ENCODE results near the gene TOP1. TPM values are rescaled to one million over a fixed set of nuclear protein-coding genes. Genes with fewer than 3 reads are reported as not detected.

Gene TOP1
- total RNA-seq, 1 experiment from 2014 or later, result 29.1 TPM

- no peak for ATAC-seq
- H2AFZ ChIP-seq (ENCODE audit: low read length), result no peak overlapping the region
- no peaks in the 10 kb centered on the region for H3K36me3 ChIP-seq (ENCODE audit: low read depth, low read length)
- no peak for DNase-seq
- no peak overlapping the region for H3K27ac ChIP-seq (ENCODE audit: low read length)
- peaks cover 21% of the 10 kb centered on the region for H3K4me1 ChIP-seq (ENCODE audit: insufficient read depth, low read length)
- no peak overlapping the region for H3K4me2 ChIP-seq (ENCODE audit: low read length)
- POLR2A ChIA-PET (ENCODE audit: unreplicated experiment), result no interaction called here
- TF ChIP-seq EZH2 (IDR thresholded peaks at IDR 0.05; ENCODE audit: low read length, unreplicated experiment) (no peak), CTCF (conservative IDR thresholded peaks at IDR 0.05; ENCODE audit: low read depth, low read length) (no peak)
- no peaks in the 10 kb centered on the region for H3K9me2 ChIP-seq (replicated peaks; ENCODE audit: low read length)
- CTCF ChIA-PET, result no interaction called here
- no peaks in the 10 kb centered on the region for H3K27me3 ChIP-seq (ENCODE audit: low read length)
- no peaks in the 10 kb centered on the region for H3F3A ChIP-seq (ENCODE audit: low read length, unreplicated experiment)
- intact Hi-C loops (cut with micrococcal nuclease), result no loop called here
- no peaks in the 10 kb centered on the region for H3K9me3 ChIP-seq (ENCODE audit: low read length)
- H3K9ac ChIP-seq (ENCODE audit: low read length), result no peak overlapping the region
- H3K79me2 ChIP-seq (ENCODE audit: low read length), result peaks cover 89% of the 10 kb centered on the region
- no peak overlapping the region for H3K4me3 ChIP-seq (ENCODE audit: low read length)
- H4K20me1 ChIP-seq (ENCODE audit: low read length), result peaks cover 61% of the 10 kb centered on the region
- no TSS peak for BruUV-seq (replicated peaks)
Observed at GRCh38 chr20:41141153-41141815, 112.7 kb downstream of the TOP1 start.

DNA sequence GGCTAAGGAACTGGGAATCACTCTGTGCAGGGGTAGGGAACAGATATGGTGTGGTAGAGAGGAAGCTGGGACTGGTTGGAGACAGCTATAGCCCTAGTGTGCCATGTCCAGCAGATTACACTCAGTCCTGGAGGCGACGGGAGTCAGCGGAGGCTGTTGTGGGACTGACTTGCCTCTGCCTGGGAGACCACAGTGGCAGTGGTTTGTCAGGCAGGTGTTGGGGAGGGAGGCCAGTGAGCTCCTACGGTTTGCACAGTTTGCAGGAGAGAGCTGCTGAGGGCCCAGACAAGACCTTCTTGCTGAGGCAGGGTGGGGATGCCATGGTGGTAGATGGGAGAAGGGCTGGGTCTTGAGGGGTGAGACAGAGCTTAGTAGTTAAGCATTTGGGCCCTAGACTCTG, 113.6 kb downstream of the TOP1 start:
- no TSS peak for BruUV-seq (replicated peaks)
- Histone ChIP-seq H4K20me1 (ENCODE audit: low read length) (peaks cover 68% of the 10 kb centered on the region), H3K27me3 (ENCODE audit: low read length) (no peaks in the 10 kb centered on the region), H3K9me2 (replicated peaks; ENCODE audit: low read length) (no peaks in the 10 kb centered on the region), H3K9me3 (ENCODE audit: low read length) (no peaks in the 10 kb centered on the region), H3K27ac (ENCODE audit: low read length) (no peak overlapping the region), H3K9ac (ENCODE audit: low read length) (no peak overlapping the region), H3K4me2 (ENCODE audit: low read length) (no peak overlapping the region), H3K79me2 (ENCODE audit: low read length) (peaks cover 98% of the 10 kb centered on the region), H2AFZ (ENCODE audit: low read length) (no peak overlapping the region), H3K4me1 (ENCODE audit: insufficient read depth, low read length) (peaks cover 18% of the 10 kb centered on the region), H3K36me3 (ENCODE audit: low read depth, low read length) (no peaks in the 10 kb centered on the region), H3F3A (ENCODE audit: low read length, unreplicated experiment) (no peaks in the 10 kb centered on the region), H3K4me3 (ENCODE audit: low read length) (no peak overlapping the region)
- POLR2A ChIA-PET (ENCODE audit: unreplicated experiment), result no interaction called here
- TF ChIP-seq EZH2 (IDR thresholded peaks at IDR 0.05; ENCODE audit: low read length, unreplicated experiment) (no peak), EZH2phosphoT487 (IDR thresholded peaks at IDR 0.05; ENCODE audit: borderline replicate concordance, low read length) (no peak), CTCF (conservative IDR thresholded peaks at IDR 0.05; ENCODE audit: low read depth, low read length) (no peak)
- CTCF ChIA-PET, result no interaction called here
- no peak for DNase-seq
- no peak for ATAC-seq
- intact Hi-C loops (cut with micrococcal nuclease), result no loop called here

DNA sequence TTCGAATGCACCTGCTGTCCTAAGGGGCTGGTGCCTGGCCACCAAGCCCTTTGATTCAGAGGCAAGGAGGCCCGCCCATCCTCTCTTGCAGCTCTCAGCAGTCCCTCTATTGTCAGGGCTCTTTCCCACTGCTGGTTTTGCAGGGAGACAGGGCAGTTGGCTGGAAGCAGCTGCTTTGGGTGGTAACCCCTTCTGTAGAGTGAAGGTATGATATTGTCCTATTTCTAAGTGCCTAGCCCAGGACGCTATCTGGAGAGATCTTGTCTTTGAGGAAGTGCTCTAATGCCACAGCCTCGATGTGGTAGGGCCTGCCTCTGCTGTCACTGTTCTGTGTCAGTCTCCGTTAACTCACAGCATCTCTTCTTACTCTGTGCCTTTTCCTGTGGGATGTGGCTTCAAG, 114.3 kb downstream of the TOP1 start:
- intact Hi-C loops (cut with micrococcal nuclease), result no loop called here
- H4K20me1 ChIP-seq (ENCODE audit: low read length), result peaks cover 68% of the 10 kb centered on the region
- H3K4me1 ChIP-seq (ENCODE audit: insufficient read depth, low read length), result peaks cover 18% of the 10 kb centered on the region
- H3K4me3 ChIP-seq (ENCODE audit: low read length), result no peak overlapping the region
- no peaks in the 10 kb centered on the region for H3F3A ChIP-seq (ENCODE audit: low read length, unreplicated experiment)
- CTCF ChIA-PET, result no interaction called here
- H3K9me3 ChIP-seq (ENCODE audit: low read length), result no peaks in the 10 kb centered on the region
- H3K36me3 ChIP-seq (ENCODE audit: low read depth, low read length), result no peaks in the 10 kb centered on the region
- no peak overlapping the region for H3K9ac ChIP-seq (ENCODE audit: low read length)
- H3K4me2 ChIP-seq (ENCODE audit: low read length), result no peak overlapping the region
- H3K9me2 ChIP-seq (replicated peaks; ENCODE audit: low read length), result no peaks in the 10 kb centered on the region
- ATAC-seq (no peak), DNase-seq (no peak)
- peaks cover 96% of the 10 kb centered on the region for H3K79me2 ChIP-seq (ENCODE audit: low read length)
- H3K27me3 ChIP-seq (ENCODE audit: low read length), result no peaks in the 10 kb centered on the region
- no peak for TF ChIP-seq CTCF (conservative IDR thresholded peaks at IDR 0.05; ENCODE audit: low read depth, low read length)
- no peak for TF ChIP-seq EZH2 (IDR thresholded peaks at IDR 0.05; ENCODE audit: low read length, unreplicated experiment)
- no peak for TF ChIP-seq EZH2phosphoT487 (IDR thresholded peaks at IDR 0.05; ENCODE audit: borderline replicate concordance, low read length)
- POLR2A ChIA-PET (ENCODE audit: unreplicated experiment), result no interaction called here
- no peak overlapping the region for H3K27ac ChIP-seq (ENCODE audit: low read length)
- no TSS peak for BruUV-seq (replicated peaks)
- H2AFZ ChIP-seq (ENCODE audit: low read length), result no peak overlapping the region

All from PC-3 (cell line).